ENCODE results near the gene CNTD1.

The CNTD1 gene

GRCh38 chr17:42832934-42833766, 34.5 kb downstream of the CNTD1 start, which contains the start of gene PSME3:
PSME3 (plus strand) TSS chr17:42833397; CDS start chr17:42833632, 235 bp downstream.
- Histone ChIP-seq H2AFZ (ENCODE audit: low read length) (peak within 1 kb of the TSS; percentile 95), H3K9me2 (replicated peaks; ENCODE audit: low read depth, low read length) (no peaks in the 10 kb centered on the region), H3K36me3 (ENCODE audit: insufficient read depth, low read length) (peaks cover 12% of the 10 kb centered on the region; the same call in 1 of the 2 replicates), H3K79me2 (ENCODE audit: insufficient read depth, low read length) (peaks cover 51% of the 10 kb centered on the region), H3F3A (ENCODE audit: low read depth) (no peaks in the 10 kb centered on the region), H3K27me3 (ENCODE audit: insufficient read depth, low read length, poor library complexity, severe bottlenecking) (no peaks in the 10 kb centered on the region), H3K4me2 (ENCODE audit: low read depth, low read length, poor library complexity, severe bottlenecking) (peak within 1 kb of the TSS; percentile 90), H3K4me3 (ENCODE audit: low read length, poor library complexity, severe bottlenecking) (peak within 1 kb of the TSS; percentile 92), H3K4me1 (ENCODE audit: insufficient read depth, low read length, poor library complexity, severe bottlenecking) (peaks cover 16% of the 10 kb centered on the region), H4K20me1 (ENCODE audit: insufficient read depth, low read length, poor library complexity, severe bottlenecking) (peaks cover 12% of the 10 kb centered on the region), H3K9me3 (ENCODE audit: insufficient read depth, low read depth, low read length) (no peaks in the 10 kb centered on the region), H3K9ac (ENCODE audit: low read depth, low read length, poor library complexity, severe bottlenecking) (peak within 1 kb of the TSS; percentile 83)
- no peak for TF ChIP-seq EZH2phosphoT487 (IDR thresholded peaks at IDR 0.05; ENCODE audit: borderline replicate concordance)
- TF ChIP-seq CTCF (conservative IDR thresholded peaks at IDR 0.05; ENCODE audit: low read length), result no peak

- H3K27me3 ChIP-seq (ENCODE audit: insufficient read depth, low read length, poor library complexity, severe bottlenecking), result no peaks in the 10 kb centered on the region
Observed at GRCh38 chr17:42833767-42834422, 35.2 kb downstream of the CNTD1 start.

GRCh38 chr17:42835732-42836131, 37.1 kb downstream of the CNTD1 start:
- H3K9me3 ChIP-seq (ENCODE audit: insufficient read depth, low read depth, low read length), result no peaks in the 10 kb centered on the region
- no peak overlapping the region for H3K4me3 ChIP-seq (ENCODE audit: low read length, poor library complexity, severe bottlenecking)
- H3K9ac ChIP-seq (ENCODE audit: low read depth, low read length, poor library complexity, severe bottlenecking), result no peak overlapping the region
- no peaks in the 10 kb centered on the region for H3K27me3 ChIP-seq (ENCODE audit: insufficient read depth, low read length, poor library complexity, severe bottlenecking)
- peaks cover 51% of the 10 kb centered on the region for H3K79me2 ChIP-seq (ENCODE audit: insufficient read depth, low read length)
- peaks cover 31% of the 10 kb centered on the region; the same call in 1 of the 2 replicates for H3K36me3 ChIP-seq (ENCODE audit: insufficient read depth, low read length)
- H3K9me2 ChIP-seq (replicated peaks; ENCODE audit: low read depth, low read length), result no peaks in the 10 kb centered on the region
- peaks cover 12% of the 10 kb centered on the region for H4K20me1 ChIP-seq (ENCODE audit: insufficient read depth, low read length, poor library complexity, severe bottlenecking)
- peaks cover 16% of the 10 kb centered on the region for H3K4me1 ChIP-seq (ENCODE audit: insufficient read depth, low read length, poor library complexity, severe bottlenecking)
- TF ChIP-seq CTCF (conservative IDR thresholded peaks at IDR 0.05; ENCODE audit: low read length) (no peak), EZH2phosphoT487 (IDR thresholded peaks at IDR 0.05; ENCODE audit: borderline replicate concordance) (no peak)
- no peak overlapping the region for H2AFZ ChIP-seq (ENCODE audit: low read length)
- H3K4me2 ChIP-seq (ENCODE audit: low read depth, low read length, poor library complexity, severe bottlenecking), result peak overlapping the region; percentile 28
- no peaks in the 10 kb centered on the region for H3F3A ChIP-seq (ENCODE audit: low read depth)

More at GRCh38 chr17:42833767-42834422, 35.2 kb downstream of the CNTD1 start:
- no peaks in the 10 kb centered on the region for H3F3A ChIP-seq (ENCODE audit: low read depth)
- H3K4me1 ChIP-seq (ENCODE audit: insufficient read depth, low read length, poor library complexity, severe bottlenecking), result peaks cover 16% of the 10 kb centered on the region
- peak overlapping the region; percentile 92 for H3K4me3 ChIP-seq (ENCODE audit: low read length, poor library complexity, severe bottlenecking)
- peak overlapping the region; percentile 83 for H3K9ac ChIP-seq (ENCODE audit: low read depth, low read length, poor library complexity, severe bottlenecking)
- TF ChIP-seq CTCF (conservative IDR thresholded peaks at IDR 0.05; ENCODE audit: low read length) (no peak), EZH2phosphoT487 (IDR thresholded peaks at IDR 0.05; ENCODE audit: borderline replicate concordance) (no peak)
- peak overlapping the region; percentile 90 for H3K4me2 ChIP-seq (ENCODE audit: low read depth, low read length, poor library complexity, severe bottlenecking)
- no peak overlapping the region for H2AFZ ChIP-seq (ENCODE audit: low read length)
- H3K79me2 ChIP-seq (ENCODE audit: insufficient read depth, low read length), result peaks cover 51% of the 10 kb centered on the region
- no peaks in the 10 kb centered on the region for H3K9me2 ChIP-seq (replicated peaks; ENCODE audit: low read depth, low read length)
- H4K20me1 ChIP-seq (ENCODE audit: insufficient read depth, low read length, poor library complexity, severe bottlenecking), result peaks cover 12% of the 10 kb centered on the region
- H3K36me3 ChIP-seq (ENCODE audit: insufficient read depth, low read length), result peaks cover 19% of the 10 kb centered on the region; the same call in 1 of the 2 replicates
- no peaks in the 10 kb centered on the region for H3K9me3 ChIP-seq (ENCODE audit: insufficient read depth, low read depth, low read length)

Measured in Loucy (cell line).